Measurements from ENCODE around the gene AGO3.

GRCh38 chr1:35935442-35936388 is 4.8 kb downstream of the AGO3 start:
- TF ChIP-seq POLR2AphosphoS5 (IDR thresholded peaks at IDR 0.05), result no peak
- TF ChIP-seq CTCF (IDR thresholded peaks at IDR 0.05), result no peak
- no peak for TF ChIP-seq POLR2A (IDR thresholded peaks at IDR 0.05)
